ENCODE results near the gene NLGN1.

Gene NLGN1

DNA sequence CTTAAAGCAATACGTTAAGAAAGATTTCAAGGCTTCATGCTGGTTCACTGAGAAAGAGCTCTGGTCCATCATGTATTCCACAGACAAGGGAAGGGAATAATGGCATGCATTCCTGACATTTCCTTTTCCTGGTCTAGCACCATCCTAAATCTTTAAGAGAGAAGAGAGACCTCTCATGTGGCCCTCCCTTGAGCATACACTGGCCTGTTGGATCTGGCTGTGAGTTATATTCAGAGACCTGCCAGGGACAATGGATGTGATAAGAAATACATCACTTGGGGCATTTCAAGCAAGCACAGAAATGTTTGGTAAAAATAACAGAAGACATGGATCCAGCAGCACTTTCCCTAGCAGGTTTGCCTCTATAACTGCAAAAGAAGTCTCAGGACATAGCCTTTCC, 507.8 kb downstream of the NLGN1 start:
- no peak overlapping the region for H3K27ac Mint-ChIP-seq
- DNase-seq (ENCODE audit: low spot score), result no peak
- H3K4me3 Mint-ChIP-seq, result no peak overlapping the region
- H3K9me3 Mint-ChIP-seq, result no peaks in the 10 kb centered on the region
- H3K36me3 Mint-ChIP-seq (ENCODE audit: low read depth), result no peaks in the 10 kb centered on the region
- H3K27me3 Mint-ChIP-seq (ENCODE audit: low read depth), result no peaks in the 10 kb centered on the region
- H3K4me1 Mint-ChIP-seq (ENCODE audit: low read depth), result no peaks in the 10 kb centered on the region

DNA sequence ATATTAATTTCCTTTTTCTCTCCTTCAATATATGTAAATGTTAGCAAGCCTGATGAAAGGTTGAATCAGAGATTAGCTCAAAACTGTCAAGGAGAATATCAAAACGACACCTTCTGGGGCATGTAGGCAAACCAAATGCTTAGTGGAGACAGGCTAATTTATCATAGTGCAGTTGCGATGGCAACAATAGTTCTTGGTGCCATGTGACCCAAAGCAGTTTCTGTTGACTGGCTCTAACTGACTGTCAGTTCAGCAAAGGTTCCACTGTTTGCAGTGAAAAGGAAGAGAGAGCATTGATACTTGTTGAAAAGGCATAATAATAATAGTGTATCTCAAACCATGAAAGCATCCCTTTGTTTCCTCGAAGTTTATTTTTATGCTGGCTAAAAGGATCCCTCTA, 513.9 kb downstream of the NLGN1 start:
- DNase-seq (ENCODE audit: low spot score), result no peak
- Mint-ChIP-seq H3K36me3 (ENCODE audit: low read depth) (no peaks in the 10 kb centered on the region), H3K9me3 (no peaks in the 10 kb centered on the region), H3K27me3 (ENCODE audit: low read depth) (no peaks in the 10 kb centered on the region), H3K4me3 (no peak overlapping the region), H3K27ac (no peak overlapping the region), H3K4me1 (ENCODE audit: low read depth) (no peaks in the 10 kb centered on the region)

DNA sequence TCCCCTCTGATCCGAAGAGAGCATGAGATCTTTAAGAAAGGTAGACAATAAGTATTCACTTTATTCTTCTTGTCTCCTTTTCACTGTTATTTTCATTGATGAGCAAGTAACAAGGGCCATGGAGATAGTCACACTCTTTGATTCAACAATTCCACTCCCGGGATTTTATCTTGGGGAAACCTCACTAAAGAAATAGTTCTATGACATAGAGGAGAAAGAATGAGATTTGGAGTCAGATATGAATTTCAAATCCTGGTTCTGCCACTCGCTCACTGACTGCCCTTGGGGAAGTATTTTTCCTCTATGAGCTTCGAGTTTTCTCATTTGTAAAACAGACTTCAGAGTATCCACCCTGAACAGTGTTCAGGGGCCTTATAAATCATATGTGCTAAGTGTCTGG, 514.6 kb downstream of the NLGN1 start:
- H3K9me3 Mint-ChIP-seq, result no peaks in the 10 kb centered on the region
- H3K27me3 Mint-ChIP-seq (ENCODE audit: low read depth), result no peaks in the 10 kb centered on the region

DNA sequence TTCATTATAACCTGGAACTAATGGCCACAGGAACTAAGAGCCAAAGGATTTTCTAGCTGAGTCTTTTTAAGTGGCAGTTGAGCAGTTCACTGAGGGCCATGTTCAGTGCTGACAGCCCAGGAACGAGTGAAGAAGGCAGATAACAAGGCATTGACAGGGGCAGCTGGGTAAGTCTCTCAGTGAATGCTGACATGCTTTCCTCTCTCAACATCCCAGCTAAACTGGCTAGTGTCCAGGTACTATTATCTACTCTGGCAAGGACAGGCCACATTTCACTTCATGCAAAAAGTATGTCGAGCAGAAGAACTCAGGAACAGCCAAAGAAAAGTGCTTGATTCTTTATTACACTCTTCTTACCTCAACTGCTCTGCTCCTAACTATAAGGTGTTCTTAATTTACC, 515.9 kb downstream of the NLGN1 start:
- Mint-ChIP-seq H3K4me3 (no peak overlapping the region), H3K9me3 (no peaks in the 10 kb centered on the region), H3K27me3 (ENCODE audit: low read depth) (no peaks in the 10 kb centered on the region), H3K4me1 (ENCODE audit: low read depth) (no peaks in the 10 kb centered on the region), H3K27ac (no peak overlapping the region), H3K36me3 (ENCODE audit: low read depth) (no peaks in the 10 kb centered on the region)
- DNase-seq (ENCODE audit: low spot score), result no peak

More for the DNA sequence above, 514.6 kb downstream of the NLGN1 start:
- Mint-ChIP-seq H3K27ac (no peak overlapping the region), H3K4me3 (no peak overlapping the region), H3K4me1 (ENCODE audit: low read depth) (no peaks in the 10 kb centered on the region), H3K36me3 (ENCODE audit: low read depth) (no peaks in the 10 kb centered on the region)
- DNase-seq (ENCODE audit: low spot score), result no peak

DNA sequence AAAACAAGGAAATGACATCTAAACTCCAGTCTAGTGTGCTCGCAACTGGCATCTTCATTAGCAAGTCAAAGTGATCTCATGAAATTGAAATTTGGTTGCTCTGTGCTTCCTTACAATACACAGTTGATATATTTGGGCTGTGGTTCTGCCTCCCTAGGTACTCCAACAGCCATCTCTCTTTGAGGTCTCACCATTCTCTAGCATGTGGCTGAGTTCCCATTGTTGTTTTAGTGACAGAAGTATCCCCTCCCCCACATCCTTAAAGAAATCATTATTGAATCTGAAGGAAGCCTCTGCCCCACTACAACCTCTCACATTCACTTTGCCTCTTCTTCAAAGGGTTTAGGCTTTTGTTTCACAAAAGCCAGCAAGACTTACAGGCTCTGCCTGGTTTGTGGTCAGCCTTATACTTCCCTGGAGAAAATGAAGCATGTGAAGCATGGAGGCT, 516.5 kb downstream of the NLGN1 start:
- H3K4me3 Mint-ChIP-seq, result no peak overlapping the region
- no peaks in the 10 kb centered on the region for H3K36me3 Mint-ChIP-seq (ENCODE audit: low read depth)
- no peak overlapping the region for H3K27ac Mint-ChIP-seq
- no peak for DNase-seq (ENCODE audit: low spot score)
- no peaks in the 10 kb centered on the region for H3K4me1 Mint-ChIP-seq (ENCODE audit: low read depth)
- H3K9me3 Mint-ChIP-seq, result no peaks in the 10 kb centered on the region
- no peaks in the 10 kb centered on the region for H3K27me3 Mint-ChIP-seq (ENCODE audit: low read depth)

DNA sequence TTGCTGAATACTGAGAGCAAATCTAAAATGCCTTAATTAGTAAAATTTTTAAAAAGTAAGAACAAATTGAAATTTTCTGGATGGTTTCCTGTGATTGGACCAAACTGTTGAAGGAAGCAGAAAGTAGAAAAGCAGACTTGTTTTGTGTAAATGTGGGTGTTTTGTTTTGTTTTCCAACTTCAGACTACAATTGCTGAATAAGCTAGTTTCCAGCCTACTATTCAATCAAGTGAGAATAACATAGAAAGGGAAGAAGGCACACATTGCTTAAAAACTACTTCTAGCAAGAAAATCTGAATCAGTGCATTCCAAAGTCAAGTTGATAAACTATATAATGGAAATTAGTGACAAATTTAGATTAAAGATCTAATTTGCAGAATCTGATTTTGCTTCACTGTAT, 519.3 kb downstream of the NLGN1 start:
- Mint-ChIP-seq H3K4me1 (ENCODE audit: low read depth) (no peaks in the 10 kb centered on the region), H3K36me3 (ENCODE audit: low read depth) (no peaks in the 10 kb centered on the region), H3K27me3 (ENCODE audit: low read depth) (no peaks in the 10 kb centered on the region), H3K4me3 (no peak overlapping the region), H3K9me3 (no peaks in the 10 kb centered on the region), H3K27ac (no peak overlapping the region)
- no peak for DNase-seq (ENCODE audit: low spot score)

DNA sequence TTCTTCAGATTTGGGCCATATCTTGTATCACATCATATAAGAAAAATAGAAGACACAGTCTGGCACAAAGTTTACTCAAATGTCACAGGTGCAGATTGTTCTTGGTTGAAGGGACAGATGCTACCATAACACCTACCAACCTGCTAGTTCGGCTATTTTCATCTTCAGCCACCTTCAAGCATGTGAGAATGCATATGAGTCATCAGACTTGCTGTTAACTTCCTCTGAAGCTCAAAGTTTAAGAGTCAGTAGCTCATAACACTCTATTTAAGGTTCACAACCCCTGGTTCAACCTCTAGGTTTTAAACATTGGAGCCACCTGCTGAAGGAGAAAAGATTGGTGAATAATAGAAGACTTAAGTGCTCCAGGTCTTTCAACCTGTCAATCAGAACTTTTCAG, 522.8 kb downstream of the NLGN1 start:
- H3K27ac Mint-ChIP-seq, result no peak overlapping the region
- H3K36me3 Mint-ChIP-seq (ENCODE audit: low read depth), result no peaks in the 10 kb centered on the region
- no peak overlapping the region for H3K4me3 Mint-ChIP-seq
- no peak for DNase-seq (ENCODE audit: low spot score)
- no peaks in the 10 kb centered on the region for H3K4me1 Mint-ChIP-seq (ENCODE audit: low read depth)
- no peaks in the 10 kb centered on the region for H3K27me3 Mint-ChIP-seq (ENCODE audit: low read depth)
- H3K9me3 Mint-ChIP-seq, result no peaks in the 10 kb centered on the region

DNA sequence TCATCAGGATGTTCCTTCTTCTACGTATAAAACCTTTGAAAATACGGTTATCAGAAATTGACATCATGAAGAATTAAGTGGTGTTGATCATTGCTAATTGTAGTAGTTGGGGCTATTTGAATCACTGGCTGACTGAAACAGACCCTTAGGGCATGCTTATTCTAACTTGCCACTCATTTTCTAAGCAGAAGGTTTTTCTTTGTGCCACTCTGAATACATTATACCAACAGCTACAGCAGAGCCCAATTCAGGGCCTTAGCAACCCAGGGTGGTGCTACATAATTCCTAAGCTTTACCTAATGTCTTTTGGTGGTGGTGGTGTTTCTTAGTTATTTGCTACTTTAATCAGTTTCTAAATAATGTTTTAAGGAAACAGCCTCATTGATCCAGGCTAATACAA, 524.2 kb downstream of the NLGN1 start:
- Mint-ChIP-seq H3K27ac (no peak overlapping the region), H3K27me3 (ENCODE audit: low read depth) (no peaks in the 10 kb centered on the region), H3K9me3 (no peaks in the 10 kb centered on the region), H3K4me1 (ENCODE audit: low read depth) (no peaks in the 10 kb centered on the region), H3K36me3 (ENCODE audit: low read depth) (no peaks in the 10 kb centered on the region), H3K4me3 (no peak overlapping the region)
- DNase-seq (ENCODE audit: low spot score), result no peak

DNA sequence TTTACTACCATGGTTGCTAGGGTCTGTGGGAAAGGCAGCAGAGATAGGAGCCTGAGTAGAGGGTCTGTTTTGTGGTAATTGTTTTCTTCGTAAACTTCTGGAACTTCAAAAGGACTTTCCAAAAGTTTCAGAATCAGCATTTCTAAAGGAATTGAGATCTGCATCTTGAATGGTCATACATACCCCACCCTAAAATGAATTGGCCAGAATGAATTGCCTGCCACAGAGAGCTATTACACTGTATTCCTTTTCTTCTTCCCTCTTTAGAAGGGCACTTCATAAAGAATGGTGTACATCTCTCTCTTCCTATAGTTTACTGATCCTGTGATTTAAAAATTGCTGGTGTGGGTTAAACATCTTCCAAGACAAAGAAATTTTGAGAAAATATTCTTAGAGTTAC, 525.7 kb downstream of the NLGN1 start:
- Mint-ChIP-seq H3K36me3 (ENCODE audit: low read depth) (no peaks in the 10 kb centered on the region), H3K9me3 (no peaks in the 10 kb centered on the region), H3K27me3 (ENCODE audit: low read depth) (no peaks in the 10 kb centered on the region), H3K27ac (no peak overlapping the region), H3K4me3 (no peak overlapping the region), H3K4me1 (ENCODE audit: low read depth) (no peaks in the 10 kb centered on the region)
- DNase-seq (ENCODE audit: low spot score), result no peak

DNA sequence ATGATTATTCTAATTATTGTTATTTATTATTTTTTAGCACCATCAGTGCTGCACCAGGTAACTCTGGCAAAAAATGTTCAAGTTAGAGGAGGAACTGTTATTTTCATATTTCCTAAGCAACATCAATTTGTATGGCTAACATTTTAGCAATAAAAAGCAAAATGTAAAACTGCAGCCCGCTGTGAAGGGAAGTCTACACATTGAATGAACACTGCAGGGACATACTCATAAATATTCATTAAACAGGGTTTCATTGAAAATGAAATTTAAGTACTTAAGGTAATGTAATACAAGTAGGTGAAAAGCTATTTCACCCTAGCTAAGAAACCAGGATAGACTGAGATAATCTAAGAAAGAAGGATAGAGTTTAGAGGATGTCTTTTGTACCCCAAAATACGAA, 532.7 kb downstream of the NLGN1 start:
- Mint-ChIP-seq H3K4me1 (ENCODE audit: low read depth) (no peaks in the 10 kb centered on the region), H3K9me3 (no peaks in the 10 kb centered on the region), H3K4me3 (no peak overlapping the region)

DNA sequence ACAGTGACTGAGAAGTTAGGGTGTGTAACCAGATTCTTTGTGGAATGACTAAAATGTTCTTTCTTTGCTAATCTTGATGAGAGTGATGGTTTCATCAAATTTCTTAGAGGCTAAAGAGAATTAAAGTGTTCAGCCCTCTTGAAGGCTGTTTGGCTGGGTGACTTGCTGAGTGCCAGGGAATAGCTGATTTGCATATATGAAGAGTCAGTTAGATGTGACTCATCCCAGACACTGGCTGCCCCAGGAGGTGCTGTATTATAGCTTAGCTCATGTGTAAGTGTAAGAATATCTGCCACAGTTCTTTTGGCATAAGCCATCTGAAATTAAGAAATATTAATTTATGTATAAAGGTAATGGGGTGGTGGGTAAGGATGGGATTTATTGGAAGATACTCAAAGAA, 535.1 kb downstream of the NLGN1 start:
- H3K27ac Mint-ChIP-seq, result no peak overlapping the region
- no peaks in the 10 kb centered on the region for H3K27me3 Mint-ChIP-seq (ENCODE audit: low read depth)
- no peaks in the 10 kb centered on the region for H3K36me3 Mint-ChIP-seq (ENCODE audit: low read depth)
- H3K4me1 Mint-ChIP-seq (ENCODE audit: low read depth), result no peaks in the 10 kb centered on the region
- H3K4me3 Mint-ChIP-seq, result no peak overlapping the region
- no peak for DNase-seq (ENCODE audit: low spot score)
- no peaks in the 10 kb centered on the region for H3K9me3 Mint-ChIP-seq

More for the DNA sequence above, 532.7 kb downstream of the NLGN1 start:
- Mint-ChIP-seq H3K27ac (no peak overlapping the region), H3K36me3 (ENCODE audit: low read depth) (no peaks in the 10 kb centered on the region), H3K27me3 (ENCODE audit: low read depth) (no peaks in the 10 kb centered on the region)
- DNase-seq (ENCODE audit: low spot score), result no peak

DNA sequence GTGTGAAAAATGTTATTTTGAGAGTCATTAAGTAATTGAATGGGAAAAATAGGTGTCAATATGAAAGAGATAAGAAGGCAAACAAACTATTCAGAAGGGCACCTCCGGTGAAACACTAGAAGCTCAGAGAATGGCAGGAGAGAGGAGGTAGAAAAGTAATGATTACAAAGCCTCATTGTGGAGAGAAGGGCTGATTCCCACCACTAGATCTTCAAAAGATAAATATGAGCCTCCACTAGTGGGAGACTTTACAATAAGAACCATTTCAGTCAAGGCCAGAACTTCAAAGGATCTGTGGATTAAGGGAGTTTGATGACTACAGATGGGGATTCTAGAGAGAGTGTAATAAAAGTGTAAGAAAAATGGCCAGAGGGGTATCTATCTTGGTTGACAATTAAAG, 535.6 kb downstream of the NLGN1 start:
- H3K4me3 Mint-ChIP-seq, result no peak overlapping the region
- H3K27me3 Mint-ChIP-seq (ENCODE audit: low read depth), result no peaks in the 10 kb centered on the region
- no peaks in the 10 kb centered on the region for H3K36me3 Mint-ChIP-seq (ENCODE audit: low read depth)
- DNase-seq (ENCODE audit: low spot score), result no peak
- H3K4me1 Mint-ChIP-seq (ENCODE audit: low read depth), result no peaks in the 10 kb centered on the region
- H3K27ac Mint-ChIP-seq, result no peak overlapping the region
- H3K9me3 Mint-ChIP-seq, result no peaks in the 10 kb centered on the region

DNA sequence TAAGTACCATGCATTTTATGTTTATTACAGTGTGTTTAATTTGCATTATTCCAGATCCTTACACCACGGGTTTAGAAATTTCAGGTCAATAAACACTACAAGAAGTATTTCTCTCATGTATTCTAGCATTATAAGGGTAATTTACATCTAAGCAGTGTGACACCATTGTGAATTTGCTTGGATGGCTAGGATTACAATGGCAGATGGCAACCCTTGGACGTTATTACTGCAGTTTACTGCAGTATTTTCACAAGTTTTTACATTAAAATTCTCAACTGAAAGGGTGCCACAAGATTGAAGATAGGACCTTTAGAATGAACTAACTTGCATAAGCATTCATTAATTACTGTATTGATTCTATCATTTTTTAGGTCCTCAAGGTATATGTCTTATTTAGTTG, 538.8 kb downstream of the NLGN1 start:
- H3K27ac Mint-ChIP-seq, result no peak overlapping the region
- no peak overlapping the region for H3K4me3 Mint-ChIP-seq
- no peak for DNase-seq (ENCODE audit: low spot score)
- no peaks in the 10 kb centered on the region for H3K4me1 Mint-ChIP-seq (ENCODE audit: low read depth)
- no peaks in the 10 kb centered on the region for H3K27me3 Mint-ChIP-seq (ENCODE audit: low read depth)
- no peaks in the 10 kb centered on the region for H3K36me3 Mint-ChIP-seq (ENCODE audit: low read depth)
- no peaks in the 10 kb centered on the region for H3K9me3 Mint-ChIP-seq

DNA sequence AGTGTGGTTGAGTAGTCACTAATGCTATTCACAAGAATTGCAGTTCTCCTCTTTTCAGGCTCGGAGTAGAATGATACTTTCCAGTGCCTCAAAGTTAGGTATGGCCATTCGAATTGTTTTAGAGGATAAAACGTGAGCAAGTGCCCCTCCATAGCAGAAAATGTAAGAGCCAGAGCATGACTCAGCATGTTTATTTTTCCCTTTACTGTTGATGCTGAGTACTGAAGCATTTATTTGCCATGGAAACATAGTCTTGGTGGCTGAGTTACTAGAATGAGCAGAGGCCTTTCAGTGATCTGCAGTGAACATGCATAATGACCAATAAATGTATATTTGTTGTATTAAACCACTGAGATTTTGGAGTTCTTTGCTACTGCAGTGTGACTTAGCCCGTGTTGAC, 540.6 kb downstream of the NLGN1 start:
- H3K27me3 Mint-ChIP-seq (ENCODE audit: low read depth), result no peaks in the 10 kb centered on the region
- H3K27ac Mint-ChIP-seq, result no peak overlapping the region
- no peak for DNase-seq (ENCODE audit: low spot score)
- H3K36me3 Mint-ChIP-seq (ENCODE audit: low read depth), result no peaks in the 10 kb centered on the region
- H3K4me3 Mint-ChIP-seq, result no peak overlapping the region
- no peaks in the 10 kb centered on the region for H3K4me1 Mint-ChIP-seq (ENCODE audit: low read depth)
- H3K9me3 Mint-ChIP-seq, result no peaks in the 10 kb centered on the region

DNA sequence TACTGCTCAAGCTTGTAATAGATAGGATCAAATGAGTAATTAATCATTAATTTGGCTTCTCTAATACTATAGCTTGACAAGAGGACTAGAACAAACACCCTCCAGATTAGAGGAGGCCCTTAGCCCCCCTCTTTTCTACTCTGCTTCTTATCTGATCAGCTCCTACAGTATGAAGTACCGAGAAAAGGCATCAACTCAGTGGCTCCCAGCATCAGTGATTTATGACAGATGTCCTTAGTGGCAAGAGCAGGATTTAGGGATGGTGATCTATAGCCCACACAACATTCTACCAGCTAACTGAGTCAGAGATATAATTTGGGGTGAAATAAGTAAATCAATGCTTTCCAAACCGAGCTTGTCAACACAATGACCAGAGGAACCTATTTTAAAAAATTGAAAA, 541.1 kb downstream of the NLGN1 start:
- Mint-ChIP-seq H3K9me3 (no peaks in the 10 kb centered on the region), H3K27ac (no peak overlapping the region), H3K4me3 (no peak overlapping the region), H3K4me1 (ENCODE audit: low read depth) (no peaks in the 10 kb centered on the region), H3K27me3 (ENCODE audit: low read depth) (no peaks in the 10 kb centered on the region), H3K36me3 (ENCODE audit: low read depth) (no peaks in the 10 kb centered on the region)
- no peak for DNase-seq (ENCODE audit: low spot score)

Measured in T-helper 2 cell treated with Interferon-gamma antibody and Interleukin-4, amounts not matched to agents 5 μg/mL and 100 μg/mL, for 36 hours (primary cell).